Kidney (tissue), 11 donors: Measurements from ENCODE around the gene NPIPA8. TPM values are rescaled to one million over a fixed set of nuclear protein-coding genes. Genes with fewer than 3 reads are reported as not detected.
"Not testable (repeated sequence)": the region's sequence is repeated elsewhere in the genome, so short reads cannot be mapped to it uniquely, and the experiment has no call there.

Source experiments
- DNase-seq, 5 donors: peaks; one replicate each; pipeline ENCODE4 v3.0.0-alpha.2; 2013 to 2020
- FAIRE-seq: peaks from 2 replicates; lab custom pipeline; 2012; peaks lifted over from hg19 to GRCh38; lab: Jason Lieb, UNC
- H3K27ac ChIP-seq, 2 donors: one replicate each; pipeline ENCODE4 v1.7.0; 2013; ENCODE audit warnings: low read depth in 2 of 2, low read length in 2 of 2, inconsistent platforms in 1 of 2
- H3K27me3 ChIP-seq: one replicate; pipeline ENCODE4 v1.7.1; 2013; ENCODE audit warnings: low read length, inconsistent platforms; ENCODE audit not compliant: control insufficient read depth, insufficient read depth
- H3K36me3 ChIP-seq, 3 donors: one replicate each; pipeline versions ENCODE4 v1.7.0 to v1.7.1; 2013; ENCODE audit warnings: low read length in 3 of 3, control low read depth in 1 of 3, inconsistent platforms in 1 of 3; ENCODE audit not compliant: insufficient read depth in 3 of 3, control insufficient read depth in 2 of 3
- H3K4me1 ChIP-seq, 3 donors: one replicate each; pipeline versions ENCODE4 v1.7.0 to v1.7.1; 2013; ENCODE audit warnings: low read length in 3 of 3, inconsistent platforms in 1 of 3, low read depth in 1 of 3; ENCODE audit not compliant: control insufficient read depth in 2 of 3, insufficient read depth in 2 of 3
- H3K4me3 ChIP-seq, 3 donors: one replicate each; pipeline versions ENCODE4 v1.7.0 to v1.8.1; 2013; ENCODE audit warnings: low read length in 3 of 3, control low read depth in 1 of 3, inconsistent platforms in 1 of 3
- H3K9ac ChIP-seq, 3 donors: one replicate each; pipeline versions ENCODE4 v1.7.0 to v1.7.1; 2013; ENCODE audit warnings: low read length in 3 of 3, control low read depth in 1 of 3, inconsistent platforms in 1 of 3
- H3K9me3 ChIP-seq, 3 donors: one replicate each; pipeline versions ENCODE4 v1.7.0 to v1.7.1; 2013; ENCODE audit warnings: low read length in 3 of 3, control low read depth in 1 of 3, inconsistent platforms in 1 of 3; ENCODE audit not compliant: control insufficient read depth in 2 of 3, insufficient read depth in 1 of 3
- intact Hi-C: fragments of 100-400 bp; cut with DNase I; formaldehyde crosslinking; loops from one replicate; pipeline ENCODE4 v1.11.1; 2022
- polyA plus RNA-seq: library from polyadenylated mRNA; stranded (reverse); fragments of 350-450 nt; fragmentation: Illumina TruSeq; extraction: RNeasy Lipid Tissue Mini Kit (QIAGEN cat#74804); gene quantifications from one replicate; pipeline ENCODE4 v1.2.3, GENCODE V29; 2014; ENCODE audit warnings: low read depth, low replicate concordance; ENCODE audit not compliant: insufficient read depth
- total RNA-seq: library from RNA; stranded (reverse); fragmentation: NEBNext Ultra II Directional; extraction: Animal tissue kit (Norgen Biotek cat#: 25700); gene quantifications from one replicate; pipeline ENCODE4 v1.2.1, GENCODE V29; 2021
- donor health status: control.
- donor health status: control.
- donor health status: DM: yes; HTN: yes; CAD: no.
- donor health status: Normal renal cell carcinoma (clear cell type).

NPIPA8 gene
- total and polyA plus RNA-seq, 2 donors from 2014 or later, result 4.8 TPM

- intact Hi-C loops, H3K9ac ChIP-seq: not testable (repeated sequence)
Observed at GRCh38 chr16:18297714-18298113, 38.8 kb downstream of the NPIPA8 start.

GRCh38 chr16:18296931-18297330, 39.6 kb downstream of the NPIPA8 start:
- H3K4me1 ChIP-seq, intact Hi-C loops, H3K36me3 ChIP-seq, DNase-seq, H3K27me3 ChIP-seq, H3K27ac ChIP-seq, H3K9me3 ChIP-seq, H3K4me3 ChIP-seq, H3K9ac ChIP-seq, FAIRE-seq: not testable (repeated sequence)

More at GRCh38 chr16:18297714-18298113, 38.8 kb downstream of the NPIPA8 start:
- not testable (repeated sequence) for H3K9me3 ChIP-seq, H3K36me3 ChIP-seq, DNase-seq, H3K27me3 ChIP-seq, FAIRE-seq, H3K27ac ChIP-seq, H3K4me1 ChIP-seq, H3K4me3 ChIP-seq

- FAIRE-seq, H3K27ac ChIP-seq, H3K27me3 ChIP-seq, H3K4me1 ChIP-seq, H3K36me3 ChIP-seq, intact Hi-C loops, H3K9me3 ChIP-seq, H3K9ac ChIP-seq, DNase-seq, H3K4me3 ChIP-seq: not testable (repeated sequence)
Observed at GRCh38 chr16:18294371-18294770, 42.2 kb downstream of the NPIPA8 start.

- DNase-seq, intact Hi-C loops, H3K4me1 ChIP-seq, H3K9ac ChIP-seq, H3K27me3 ChIP-seq, H3K9me3 ChIP-seq, FAIRE-seq, H3K36me3 ChIP-seq, H3K4me3 ChIP-seq, H3K27ac ChIP-seq: not testable (repeated sequence)
Observed at GRCh38 chr16:18293337-18293956, 43.1 kb downstream of the NPIPA8 start.

GRCh38 chr16:18290959-18291358, 45.6 kb downstream of the NPIPA8 start:
- intact Hi-C loops, H3K4me1 ChIP-seq, FAIRE-seq, H3K27me3 ChIP-seq, H3K9me3 ChIP-seq, H3K27ac ChIP-seq, DNase-seq, H3K4me3 ChIP-seq, H3K36me3 ChIP-seq, H3K9ac ChIP-seq: not testable (repeated sequence)

- H3K9me3 ChIP-seq, DNase-seq, H3K9ac ChIP-seq, H3K36me3 ChIP-seq, H3K27ac ChIP-seq, H3K4me3 ChIP-seq, intact Hi-C loops, H3K27me3 ChIP-seq, FAIRE-seq, H3K4me1 ChIP-seq: not testable (repeated sequence)
Observed at GRCh38 chr16:18286342-18286741, 50.2 kb downstream of the NPIPA8 start.

- H3K4me1 ChIP-seq, H3K36me3 ChIP-seq, H3K9ac ChIP-seq, H3K4me3 ChIP-seq, DNase-seq, H3K9me3 ChIP-seq, FAIRE-seq, H3K27ac ChIP-seq, H3K27me3 ChIP-seq, intact Hi-C loops: not testable (repeated sequence)
Observed at GRCh38 chr16:18280319-18280718, 56.2 kb downstream of the NPIPA8 start.

GRCh38 chr16:18276756-18277155, 59.8 kb downstream of the NPIPA8 start:
- H3K9ac ChIP-seq, result not testable (repeated sequence)

More at GRCh38 chr16:18276756-18277155, 59.8 kb downstream of the NPIPA8 start:
- H3K4me1 ChIP-seq, FAIRE-seq, H3K9me3 ChIP-seq, H3K27ac ChIP-seq, H3K27me3 ChIP-seq, DNase-seq, H3K36me3 ChIP-seq, H3K4me3 ChIP-seq, intact Hi-C loops: not testable (repeated sequence)
